CD4-positive, alpha-beta T cell treated with Interleukin-2 at 100 ng/mL for 4 hours (primary cell): Measurements from ENCODE around the gene GRID2.

ENCODE experiments used
- DNase-seq: peaks from one replicate; pipeline ENCODE4 v3.0.0-alpha.2; 2020; ENCODE audit warnings: low spot score

Gene GRID2

DNA sequence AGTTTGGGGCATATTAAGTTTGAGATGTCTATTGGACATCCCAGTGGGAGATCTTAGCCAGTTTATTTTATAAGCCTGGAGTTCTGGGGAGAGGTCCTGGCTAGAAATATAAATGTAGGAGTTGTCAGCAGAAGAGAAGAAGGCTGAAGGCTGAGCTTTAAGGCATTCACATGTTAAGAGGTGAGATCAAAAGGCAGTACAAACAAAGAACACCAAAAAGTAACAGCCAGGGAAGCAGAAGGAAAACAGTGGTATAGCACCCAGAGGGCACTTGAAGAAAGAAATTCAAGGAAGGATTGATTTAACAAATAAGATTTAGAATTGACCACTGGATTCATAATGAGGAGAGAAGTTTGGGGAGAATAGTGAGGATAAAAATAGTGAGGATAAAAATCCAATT lies 1383.5 kb downstream of the GRID2 start:
- DNase-seq: no peak

DNA sequence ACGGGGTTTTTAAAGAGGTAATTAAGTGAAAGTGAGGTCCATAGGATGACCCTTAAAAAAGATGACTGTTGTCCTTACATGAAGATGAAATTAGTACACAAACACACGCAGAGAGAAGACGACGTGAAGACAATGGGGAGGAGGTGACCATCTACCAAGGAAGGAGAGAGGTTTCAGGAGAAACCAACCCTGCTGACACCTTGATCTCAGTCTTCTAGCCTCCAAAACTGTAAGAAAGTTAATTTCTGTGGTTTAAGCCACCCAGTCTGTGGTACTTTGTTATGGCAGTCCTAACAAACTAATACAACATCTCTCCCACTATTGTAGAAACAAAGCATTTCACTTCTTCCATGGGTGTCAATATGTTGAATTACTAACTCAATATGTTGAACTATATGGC lies 1385.2 kb downstream of the GRID2 start:
- DNase-seq: no peak

DNA sequence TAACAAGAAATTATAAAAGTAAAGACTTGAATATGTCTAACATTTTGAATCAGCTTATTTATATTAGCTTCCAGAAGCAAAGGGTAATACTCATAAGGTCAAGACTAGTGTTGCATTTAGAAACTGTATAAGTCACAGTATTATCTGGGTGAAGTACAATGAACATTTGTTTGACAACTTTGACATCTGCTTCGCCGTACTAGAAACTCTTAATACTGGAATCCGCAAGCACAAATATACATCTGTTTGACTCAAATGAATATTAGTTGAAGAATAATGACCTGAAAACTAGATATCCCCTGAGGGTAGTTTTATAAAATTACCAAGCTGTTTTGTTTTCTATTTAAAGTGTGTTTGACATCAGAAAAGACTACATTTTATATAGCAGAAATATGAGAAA lies 1389.4 kb downstream of the GRID2 start:
- no peak for DNase-seq

DNA sequence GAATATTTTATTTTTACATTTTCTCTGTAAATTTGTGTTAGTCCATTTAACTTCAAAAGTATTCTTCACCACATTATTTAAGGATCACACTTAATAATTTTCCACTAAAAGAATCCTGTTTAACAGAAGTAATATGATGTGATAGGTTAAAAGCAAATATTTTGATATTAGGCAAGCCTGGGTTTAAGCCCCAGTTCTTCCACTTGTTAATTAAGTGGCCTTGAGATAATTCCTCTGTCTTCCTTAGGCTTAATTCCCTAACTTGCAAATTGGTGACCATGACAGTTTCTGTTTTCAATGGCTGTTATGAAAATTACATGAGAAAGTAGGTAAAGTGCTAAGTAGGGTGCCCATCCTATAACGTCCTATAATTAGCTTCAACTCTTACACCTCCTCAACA lies 1394.9 kb downstream of the GRID2 start:
- no peak for DNase-seq

DNA sequence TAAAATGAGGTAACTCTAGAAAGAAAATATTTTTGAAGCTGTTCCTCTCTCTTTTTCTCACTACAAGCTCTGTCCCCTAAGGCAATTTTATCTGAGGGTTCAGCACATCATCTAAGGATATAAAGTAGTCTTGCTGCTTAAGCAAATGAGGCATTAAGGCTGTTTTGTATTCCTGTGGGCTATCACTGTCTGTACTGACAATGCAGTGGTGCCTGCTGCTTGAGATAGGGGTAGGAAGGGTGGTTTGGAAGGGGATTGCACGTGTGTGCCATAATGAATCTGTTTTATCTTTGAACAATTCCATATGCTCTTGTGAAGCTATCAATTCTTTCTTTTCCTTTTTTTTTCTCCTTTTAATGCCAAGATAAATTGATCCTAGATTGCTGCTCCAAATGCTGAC lies 1396.8 kb downstream of the GRID2 start:
- no peak for DNase-seq

DNA sequence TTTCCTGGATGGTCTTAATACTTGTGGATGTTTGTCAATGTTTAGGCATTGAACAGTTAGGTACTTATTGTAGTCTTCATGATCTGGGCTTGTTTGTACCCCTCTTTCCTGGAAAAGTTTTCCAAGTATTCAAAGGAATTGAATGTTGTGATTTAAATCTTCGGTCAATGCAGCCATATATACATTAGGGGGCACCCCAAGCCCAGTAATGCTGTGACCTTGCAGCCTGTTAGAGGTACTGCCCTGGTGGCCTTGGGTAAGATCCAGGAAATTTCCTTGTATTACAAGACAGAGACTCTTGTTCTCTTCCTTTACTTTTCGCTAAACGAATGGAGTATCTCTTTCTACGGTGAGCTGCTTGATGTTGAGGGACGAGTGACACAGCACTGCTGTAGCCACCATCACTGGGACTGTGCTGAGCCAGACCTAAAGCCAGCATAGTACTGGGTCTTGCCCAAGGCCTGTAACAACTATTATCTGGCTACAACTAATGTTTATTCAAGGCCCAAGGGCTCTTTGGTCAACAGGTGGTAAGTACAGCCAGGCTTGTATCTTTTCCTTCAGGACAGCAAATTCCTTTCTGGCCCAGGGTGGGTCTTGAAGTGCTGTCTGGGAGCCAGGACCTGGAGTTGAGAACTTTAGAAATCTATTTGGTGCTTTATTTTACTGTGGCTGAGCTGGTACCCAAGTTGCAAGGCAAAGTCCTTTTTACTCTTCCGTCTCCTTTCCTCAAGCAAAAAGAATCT lies 1406.5 kb downstream of the GRID2 start:
- DNase-seq: no peak

DNA sequence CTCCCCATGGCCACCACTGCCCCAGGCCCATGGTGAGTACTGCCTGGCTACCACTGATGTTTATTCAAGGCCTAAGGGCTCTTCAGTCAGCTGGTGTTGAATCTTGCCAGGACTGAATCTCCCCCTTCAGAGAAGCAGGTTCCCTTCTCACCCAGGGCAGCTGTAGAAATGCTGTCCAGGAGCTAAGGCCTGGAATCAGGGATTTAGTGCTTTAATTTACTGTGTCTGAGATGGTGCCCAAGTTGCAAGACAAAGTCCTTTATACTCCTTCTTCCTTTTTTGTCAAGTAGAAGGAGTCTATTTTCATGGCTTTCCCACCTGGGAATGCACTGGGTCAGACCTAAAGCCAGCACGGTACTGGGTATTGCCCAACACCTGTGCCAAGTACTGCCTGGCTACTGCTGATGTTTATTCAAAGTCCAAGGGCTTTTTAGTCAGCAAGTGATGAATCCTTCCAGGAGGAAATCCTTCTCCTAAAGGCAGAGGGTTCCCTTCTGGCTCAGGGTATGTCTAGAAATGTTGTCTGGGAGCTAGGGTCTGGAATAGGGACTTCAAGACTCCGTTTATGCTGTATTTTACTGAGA lies 1407.2 kb downstream of the GRID2 start:
- no peak for DNase-seq

DNA sequence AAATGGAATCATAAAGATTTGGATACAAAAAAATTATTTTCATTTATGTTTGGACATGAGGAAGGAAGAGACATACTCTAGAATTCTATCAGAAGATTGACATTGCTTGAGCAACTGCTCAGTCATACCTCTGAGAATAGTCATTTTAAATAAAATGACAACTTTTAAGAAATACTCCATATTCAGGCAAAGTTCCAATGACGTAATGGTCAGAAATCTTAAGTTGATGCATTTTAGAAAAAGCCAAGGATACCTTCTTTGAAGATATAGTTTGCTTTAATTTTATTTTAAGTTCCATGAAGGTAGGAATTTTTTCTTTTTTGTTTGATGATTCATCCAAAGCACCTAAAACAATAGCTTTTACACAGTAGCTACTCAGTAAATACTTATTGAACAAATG lies 1414.5 kb downstream of the GRID2 start:
- no peak for DNase-seq

DNA sequence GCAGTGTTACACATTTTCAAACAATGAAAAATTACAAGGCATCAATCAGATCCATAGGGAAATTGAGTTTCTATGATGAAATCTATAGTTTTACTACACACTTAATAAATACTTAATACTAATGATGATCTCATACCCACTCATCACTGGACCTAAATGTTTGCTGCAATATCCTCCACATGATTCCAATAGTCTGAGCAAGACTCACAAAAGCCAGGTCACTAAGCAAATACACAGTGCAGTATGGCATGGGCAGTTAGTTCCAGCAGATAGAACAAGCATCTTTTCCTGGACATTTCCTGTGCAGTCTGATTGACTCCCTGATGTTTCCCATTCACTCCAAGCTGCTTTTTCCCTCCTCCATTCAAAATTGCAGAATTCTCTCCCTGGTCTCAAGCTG lies 1415.8 kb downstream of the GRID2 start:
- DNase-seq: no peak

DNA sequence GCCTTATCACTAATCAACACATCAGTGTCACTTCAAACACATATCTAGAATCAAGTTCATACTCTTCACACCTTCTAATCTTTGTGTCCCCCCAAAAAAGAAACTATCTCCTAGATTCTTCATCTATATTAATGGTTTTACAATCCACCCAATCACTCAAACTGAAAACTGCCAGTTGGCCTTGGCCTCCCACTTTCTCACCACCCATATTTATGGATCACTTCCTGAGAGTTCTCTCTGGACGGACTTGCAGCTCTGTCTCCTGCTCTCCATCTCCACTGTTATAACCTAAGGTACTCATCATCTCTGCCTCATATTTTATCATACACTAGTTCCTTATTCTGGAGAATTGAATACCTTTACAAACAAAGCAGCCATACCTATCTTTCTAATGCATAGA lies 1418.7 kb downstream of the GRID2 start:
- no peak for DNase-seq

DNA sequence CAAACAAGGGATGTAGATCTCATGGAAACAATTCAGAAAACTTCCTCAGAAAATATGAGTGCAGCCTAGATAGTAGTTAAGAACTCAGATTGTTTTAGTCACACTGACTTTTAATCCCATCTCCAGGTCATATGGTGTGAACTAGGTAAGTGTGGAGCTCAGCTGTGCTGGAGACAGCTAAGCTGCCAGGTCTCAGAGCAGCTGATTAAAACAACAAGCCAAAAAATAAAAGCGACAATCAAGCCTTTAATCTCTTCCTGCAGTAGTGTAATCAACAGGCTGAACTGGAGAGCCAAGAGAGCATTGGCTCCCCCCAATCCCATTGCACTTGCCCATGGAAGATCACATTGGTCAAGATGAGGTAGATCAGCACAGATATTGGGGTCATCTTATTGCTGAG lies 1426.5 kb downstream of the GRID2 start:
- DNase-seq: no peak

DNA sequence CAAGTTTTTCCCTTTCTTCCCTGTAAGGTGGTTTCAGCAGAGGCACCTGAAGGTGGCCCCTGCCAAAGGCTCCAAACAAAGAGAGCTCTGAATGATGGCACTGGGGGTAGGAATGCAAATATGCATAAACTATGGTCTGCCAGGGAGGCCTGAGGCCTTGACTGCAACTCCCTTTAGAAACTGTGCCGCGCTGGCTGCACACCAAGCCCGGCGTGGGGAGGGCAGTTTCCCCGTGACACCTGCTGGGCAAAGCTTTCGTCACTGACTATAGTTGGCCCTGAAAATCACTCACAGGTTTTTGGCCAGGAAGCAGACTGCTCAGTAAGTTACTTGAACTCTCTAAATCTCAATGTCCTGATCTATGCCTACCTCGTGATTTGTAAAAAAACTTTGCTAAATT lies 1427.0 kb downstream of the GRID2 start:
- DNase-seq: no peak

DNA sequence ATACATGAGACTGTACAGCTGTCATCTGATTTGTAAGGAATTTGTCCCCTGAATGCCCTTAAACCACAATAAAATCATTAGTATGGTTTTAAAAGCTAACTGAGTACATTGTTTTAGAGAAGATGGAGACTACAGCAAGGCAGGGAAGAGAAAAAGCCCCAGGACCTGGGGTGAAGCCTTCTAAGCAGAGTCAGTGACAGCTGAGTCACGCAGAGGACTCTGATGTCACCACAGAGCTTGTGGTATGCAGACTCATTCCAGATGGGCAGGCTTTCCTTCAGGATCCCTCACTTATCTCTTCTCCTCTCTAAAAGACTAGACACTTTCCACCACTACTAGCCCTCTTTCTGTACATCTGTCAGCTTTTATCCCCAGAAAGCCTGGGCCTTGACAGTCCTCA lies 1427.7 kb downstream of the GRID2 start:
- DNase-seq: no peak

DNA sequence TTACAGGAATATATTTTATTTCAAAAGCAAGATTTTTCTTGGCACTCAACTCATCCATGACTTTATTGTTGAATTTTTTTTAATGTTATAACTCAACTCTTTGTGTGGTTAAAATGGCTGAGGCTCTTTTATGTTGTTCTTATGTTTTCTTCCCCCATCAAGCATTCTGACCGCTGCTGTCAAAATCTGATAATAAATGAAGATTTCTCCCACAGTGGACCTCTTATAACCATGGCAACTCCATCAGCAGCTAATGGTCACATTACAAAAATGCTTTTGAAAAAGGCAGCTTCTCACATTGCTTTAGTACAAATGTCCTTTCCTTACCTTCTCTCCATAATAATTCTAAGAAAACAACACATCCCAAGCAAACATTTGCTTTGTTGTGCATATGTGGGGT lies 1428.7 kb downstream of the GRID2 start:
- DNase-seq: no peak

DNA sequence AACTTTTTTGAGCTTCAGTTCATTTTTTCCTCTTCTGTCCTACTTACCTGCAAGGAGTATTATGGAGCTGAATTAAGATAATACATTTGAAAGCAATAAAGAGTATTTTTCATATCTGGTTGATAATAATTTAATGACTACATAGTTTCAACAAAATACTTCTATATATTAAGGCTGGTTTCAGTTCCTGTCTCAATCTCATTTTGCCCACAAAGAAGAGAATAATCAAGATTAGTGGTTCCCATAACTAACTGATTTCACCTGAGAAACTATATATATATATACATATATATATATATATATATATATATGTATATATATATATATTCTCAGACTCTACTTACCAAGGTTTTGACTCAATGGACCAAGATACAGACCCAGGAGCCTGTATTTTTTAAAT lies 1437.1 kb downstream of the GRID2 start:
- no peak for DNase-seq

DNA sequence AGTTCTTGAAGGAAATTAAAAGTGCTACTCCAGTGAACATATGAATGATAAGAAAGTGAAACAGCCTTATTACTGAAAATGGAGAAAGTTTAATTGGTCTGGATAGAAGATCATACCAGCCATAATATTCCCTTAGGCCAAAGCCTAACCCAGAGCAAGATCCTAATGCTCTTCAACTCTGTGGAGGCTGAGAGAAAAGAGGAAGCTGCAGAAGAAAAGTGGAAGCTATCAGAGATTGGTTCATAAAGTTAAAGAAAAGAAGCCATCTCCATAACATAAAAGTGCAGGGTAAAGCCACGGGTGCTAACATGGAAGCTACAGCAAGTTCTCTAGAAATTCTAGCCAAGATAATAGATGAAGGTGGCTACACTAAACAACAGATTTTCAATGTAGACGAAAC lies 1439.3 kb downstream of the GRID2 start:
- no peak for DNase-seq

DNA sequence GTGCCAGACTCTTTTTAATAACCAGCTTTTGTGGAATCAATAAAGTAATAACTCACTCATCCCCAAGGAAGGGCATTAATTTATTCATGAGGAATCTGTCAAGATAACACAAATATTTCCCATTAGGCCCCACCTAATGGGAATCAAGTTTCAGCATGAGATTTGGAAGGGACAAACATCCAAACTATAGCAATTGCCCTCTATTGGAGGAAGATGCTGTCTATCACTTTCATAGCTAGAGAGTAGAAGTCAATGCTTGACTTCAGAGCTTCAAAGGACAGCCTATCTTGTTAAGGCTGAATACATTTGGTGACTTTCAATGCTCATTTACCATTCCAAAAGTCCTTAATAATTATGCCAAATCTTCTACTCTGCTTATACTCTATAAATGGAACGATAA lies 1439.9 kb downstream of the GRID2 start:
- DNase-seq: no peak

DNA sequence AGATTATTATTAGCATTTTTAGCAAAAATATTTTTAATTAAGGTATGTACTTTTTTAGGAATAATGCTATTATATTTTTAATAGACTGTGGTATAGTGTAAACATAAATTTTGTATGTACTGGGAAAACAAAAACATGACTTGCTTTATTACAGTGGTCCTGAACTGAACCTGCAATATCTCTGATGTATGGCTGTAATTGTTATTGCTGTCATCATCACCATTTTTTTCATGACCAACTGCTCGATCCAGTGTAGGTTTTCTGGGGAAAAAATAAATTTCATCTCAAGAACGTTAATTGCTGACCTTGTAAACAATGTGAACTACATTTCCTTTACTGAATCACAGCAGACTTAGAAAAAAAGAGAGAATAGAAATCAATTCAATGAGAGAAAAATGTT lies 1441.2 kb downstream of the GRID2 start:
- DNase-seq: no peak

DNA sequence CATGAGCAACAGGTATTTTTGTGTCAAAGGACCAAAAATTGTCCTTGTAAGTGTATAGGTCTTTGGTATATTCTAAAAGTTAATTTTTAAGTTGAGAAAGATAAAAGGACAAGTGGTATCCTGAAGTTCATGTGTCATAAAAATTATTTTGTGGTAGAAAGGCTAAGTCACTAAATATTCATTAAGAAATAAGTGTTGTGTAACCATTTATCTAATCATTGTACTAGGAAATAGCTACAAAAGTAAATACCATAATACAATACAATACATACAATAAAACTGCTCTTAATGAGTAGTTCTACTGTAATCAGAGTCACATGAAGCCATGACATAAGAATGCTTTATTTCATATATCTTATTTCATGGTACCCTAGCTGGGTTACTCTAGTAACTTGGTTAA lies 1442.3 kb downstream of the GRID2 start:
- no peak for DNase-seq

DNA sequence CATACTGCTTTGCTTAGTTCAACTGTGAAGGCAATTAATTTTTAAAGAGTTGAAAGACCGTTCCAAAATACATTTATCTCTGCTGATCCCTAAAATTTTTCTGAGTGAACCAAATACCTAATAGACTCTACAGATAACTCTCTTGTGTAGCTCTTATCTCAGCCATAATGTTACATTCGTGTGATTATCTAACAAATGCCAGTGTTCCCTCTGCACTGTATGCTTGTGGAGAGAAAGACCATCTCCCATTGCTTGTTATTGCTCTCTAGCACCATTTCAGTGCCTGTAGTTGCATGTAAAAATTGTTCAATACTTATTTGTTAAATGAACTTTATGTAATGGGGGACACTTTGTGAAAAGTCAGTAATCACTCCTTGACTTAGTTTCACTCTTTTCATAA lies 1443.5 kb downstream of the GRID2 start:
- no peak for DNase-seq

DNA sequence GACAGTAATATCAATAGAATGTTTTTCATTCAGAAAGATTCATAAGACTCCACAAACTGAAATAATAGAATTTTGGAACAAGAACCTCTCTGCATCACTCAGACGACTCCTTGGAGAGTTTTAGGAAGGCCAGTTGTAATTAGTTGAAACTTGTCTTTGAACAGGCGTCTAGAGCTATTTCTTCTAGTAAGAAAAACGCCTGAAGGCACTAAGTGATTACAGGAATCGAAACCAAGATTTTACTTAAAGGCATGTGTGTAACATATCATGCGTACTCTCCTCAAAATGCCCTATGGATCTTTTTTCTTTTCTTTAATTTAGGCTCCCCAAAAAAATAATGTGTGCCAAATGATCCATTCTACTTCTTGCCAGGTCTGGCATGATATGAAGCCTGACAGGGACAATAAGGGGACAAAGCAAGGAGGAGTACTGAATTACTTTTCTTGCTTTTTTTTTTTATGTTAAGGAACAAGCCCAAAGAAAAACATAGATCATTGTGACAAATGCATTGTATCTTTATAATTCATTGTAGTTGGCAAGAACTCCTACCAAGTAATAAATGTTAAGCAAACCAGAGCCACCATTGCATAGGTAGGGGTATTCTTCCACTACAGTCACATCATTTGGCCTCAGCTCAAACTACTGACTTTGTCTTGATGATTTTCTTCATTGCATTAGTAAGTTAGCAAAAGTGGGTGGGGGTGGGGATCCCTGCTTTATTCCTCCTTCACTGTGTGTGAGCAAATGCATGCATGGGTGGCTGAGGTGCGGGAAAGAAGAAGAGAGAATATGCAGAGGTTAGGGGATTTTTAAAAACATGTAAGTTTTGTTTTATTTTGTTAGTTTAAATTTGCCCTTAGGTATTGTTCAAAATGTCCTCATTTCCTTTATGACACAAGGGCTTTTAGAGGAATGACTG lies 1444.9 kb downstream of the GRID2 start:
- no peak for DNase-seq

DNA sequence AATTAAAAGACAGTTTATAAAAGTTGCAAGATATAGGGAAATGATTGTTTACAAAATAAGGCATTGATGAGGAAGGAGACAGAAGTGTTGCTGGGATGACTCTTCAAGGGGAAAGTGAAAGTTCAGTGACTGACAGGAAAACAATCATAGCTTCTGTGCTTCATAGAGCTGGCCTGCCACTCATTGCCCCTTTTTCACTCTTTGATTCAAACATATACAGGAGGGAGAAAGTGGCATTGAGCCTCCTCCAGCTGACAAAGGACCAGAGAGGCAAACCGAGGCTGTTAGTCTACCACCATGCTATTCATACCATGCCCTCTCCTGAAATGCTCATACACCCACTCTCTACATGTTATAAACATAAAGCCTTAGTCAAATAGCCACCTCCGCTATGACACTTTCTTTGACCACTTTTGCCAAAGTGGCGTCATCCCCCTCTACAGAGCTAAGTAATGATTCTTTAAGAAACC lies 1445.6 kb downstream of the GRID2 start:
- DNase-seq: no peak

DNA sequence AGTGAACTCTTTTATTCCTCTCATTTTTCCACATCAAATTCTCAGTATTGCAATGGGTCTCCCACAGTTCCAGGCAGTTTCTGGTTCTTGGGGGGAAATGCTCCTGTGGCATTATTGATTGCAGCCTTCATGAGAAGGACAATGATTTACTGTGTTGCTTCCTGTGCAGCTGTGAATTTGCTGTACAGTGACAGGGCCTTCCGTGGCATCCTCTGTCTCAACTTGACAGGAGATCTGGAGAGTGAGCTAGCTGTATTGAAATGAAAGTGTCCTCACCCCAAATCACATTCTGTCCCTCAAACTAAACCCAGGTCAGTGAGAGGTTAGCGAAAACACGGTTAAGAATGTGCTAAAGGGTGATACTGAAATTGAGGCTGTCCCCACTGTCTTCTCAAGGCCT lies 1447.6 kb downstream of the GRID2 start:
- DNase-seq: no peak
